Measurements from ENCODE around the gene DCHS1. TPM values are rescaled to one million over a fixed set of nuclear protein-coding genes. Genes with fewer than 3 reads are reported as not detected.
A peak's percentile ranks its signal among the peaks of the same experiment; 100 is the strongest.

DCHS1 gene
- total RNA-seq, 1 experiment from 2014 or later, result 0.19 TPM

DNA sequence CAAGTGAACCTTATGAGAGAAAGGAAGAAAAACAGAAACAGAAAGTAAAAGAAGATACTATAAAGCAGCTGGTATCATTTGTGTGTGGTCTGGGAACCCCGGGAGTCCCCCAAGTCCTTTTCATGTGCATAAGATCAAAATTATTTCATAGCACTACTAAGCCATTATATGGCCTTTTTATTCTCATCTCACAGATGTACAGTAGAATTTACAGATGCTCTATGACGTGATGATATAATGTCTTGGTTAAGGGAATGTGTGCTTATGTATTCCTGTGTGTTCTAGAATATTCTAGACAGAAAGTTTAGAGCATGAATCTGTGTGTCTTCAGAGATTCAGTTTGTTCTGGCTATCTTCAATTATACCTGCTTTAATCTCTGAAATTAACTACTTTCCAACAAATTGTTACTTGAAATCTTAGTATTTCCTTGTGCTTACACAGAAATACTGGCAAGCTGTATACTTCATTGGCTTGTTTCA, 27.8 kb downstream of the DCHS1 start:
- no peak for DNase-seq (ENCODE audit: low spot score)

DNA sequence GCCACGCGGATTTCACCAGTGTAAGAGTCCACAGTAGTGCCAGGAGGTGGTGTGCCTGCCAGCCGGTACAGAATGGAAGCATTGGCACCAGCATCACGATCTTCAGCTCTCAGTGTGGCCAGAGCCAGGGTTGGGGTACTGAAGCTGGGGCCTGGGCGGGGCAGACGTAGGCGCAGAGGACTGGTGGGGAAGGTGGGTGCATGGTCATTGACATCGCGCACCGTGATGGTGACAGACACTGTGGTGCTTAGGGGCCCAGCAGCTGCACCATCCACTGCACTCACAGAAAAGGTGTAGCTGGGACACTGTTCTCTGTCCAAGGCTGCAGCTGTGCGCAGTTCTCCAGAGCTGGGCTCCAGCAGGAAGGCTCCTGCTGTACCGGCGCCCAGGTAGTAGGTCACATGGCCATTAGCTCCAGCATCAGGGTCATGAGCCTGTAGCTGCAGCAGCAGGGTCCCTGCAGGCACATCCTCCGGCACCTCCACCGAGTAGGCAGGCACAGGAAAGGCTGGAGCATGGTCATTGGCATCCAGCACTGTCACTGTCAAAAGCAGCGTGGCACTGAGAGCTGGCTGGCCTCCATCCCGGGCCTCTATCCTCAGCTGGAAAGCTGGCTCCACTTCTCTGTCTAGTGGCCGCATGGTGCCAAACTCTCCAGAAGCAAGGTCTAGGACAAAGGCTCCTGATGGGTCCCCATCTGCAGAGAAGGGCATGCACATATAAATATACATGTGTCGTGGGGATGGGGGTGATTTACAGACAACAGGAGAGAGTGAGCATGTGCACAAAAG, 28.4 kb downstream of the DCHS1 start:
- no peak for DNase-seq (ENCODE audit: low spot score)

DNA sequence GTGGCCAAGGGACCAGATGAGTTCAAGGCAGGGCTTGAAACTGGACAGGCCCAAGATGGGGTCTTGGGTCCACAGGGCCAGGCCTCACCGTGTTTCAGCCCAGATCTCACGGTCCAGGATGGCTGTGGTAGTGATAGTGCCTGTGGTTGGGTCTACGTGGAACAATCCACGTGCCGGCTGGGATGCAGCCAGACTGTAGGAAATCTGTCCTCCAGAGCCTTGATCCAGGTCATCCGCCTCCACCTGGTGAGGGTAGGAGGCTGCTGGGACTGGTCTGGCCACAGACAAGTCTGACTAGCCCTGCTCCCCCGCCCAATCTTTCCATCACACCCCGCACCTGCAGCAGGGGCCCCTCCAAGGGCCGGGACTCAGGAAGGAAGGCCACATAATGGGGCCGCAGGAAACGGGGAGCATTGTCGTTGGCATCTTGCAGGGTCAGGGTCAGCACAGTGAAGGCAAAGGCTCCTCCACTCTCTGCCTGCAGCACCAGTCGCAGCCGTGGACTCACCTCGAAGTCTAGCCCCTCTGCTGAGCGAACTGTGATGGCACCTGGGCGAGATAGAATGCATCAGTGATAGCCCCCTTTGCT, 29.7 kb downstream of the DCHS1 start:
- DNase-seq (ENCODE audit: low spot score), result no peak

DNA sequence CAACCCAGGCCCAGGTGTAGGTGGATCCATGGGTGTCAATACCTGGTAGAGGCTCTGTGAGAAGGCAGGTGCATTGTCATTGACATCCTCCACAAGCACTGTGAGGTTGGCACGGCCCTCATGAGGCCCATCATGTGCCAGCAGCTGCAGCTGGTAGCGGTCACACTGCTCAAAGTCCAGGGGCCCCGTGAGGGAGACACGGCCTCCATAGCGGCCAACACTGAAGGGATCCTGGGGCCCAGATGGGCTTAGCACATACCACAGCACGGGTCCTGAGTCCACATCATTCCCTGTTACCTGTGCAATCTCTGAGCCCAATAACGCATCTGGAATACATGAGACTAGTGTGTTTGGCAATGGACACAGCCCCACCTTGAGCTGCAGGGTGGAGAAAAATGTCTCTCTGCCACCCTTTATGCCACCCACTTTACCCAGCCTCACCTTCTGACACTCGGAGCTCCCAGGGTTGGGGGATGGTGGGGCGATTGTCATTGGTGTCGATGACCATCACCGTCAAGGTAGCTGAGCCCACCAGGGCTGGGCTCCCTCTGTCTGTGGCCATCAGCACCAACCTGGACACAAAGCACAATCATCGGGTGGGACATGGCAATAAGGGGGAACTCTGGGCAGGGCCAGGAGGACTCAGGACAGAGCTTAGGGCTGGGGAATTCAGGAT, 30.3 kb downstream of the DCHS1 start:
- DNase-seq (ENCODE audit: low spot score), result no peak

DNA sequence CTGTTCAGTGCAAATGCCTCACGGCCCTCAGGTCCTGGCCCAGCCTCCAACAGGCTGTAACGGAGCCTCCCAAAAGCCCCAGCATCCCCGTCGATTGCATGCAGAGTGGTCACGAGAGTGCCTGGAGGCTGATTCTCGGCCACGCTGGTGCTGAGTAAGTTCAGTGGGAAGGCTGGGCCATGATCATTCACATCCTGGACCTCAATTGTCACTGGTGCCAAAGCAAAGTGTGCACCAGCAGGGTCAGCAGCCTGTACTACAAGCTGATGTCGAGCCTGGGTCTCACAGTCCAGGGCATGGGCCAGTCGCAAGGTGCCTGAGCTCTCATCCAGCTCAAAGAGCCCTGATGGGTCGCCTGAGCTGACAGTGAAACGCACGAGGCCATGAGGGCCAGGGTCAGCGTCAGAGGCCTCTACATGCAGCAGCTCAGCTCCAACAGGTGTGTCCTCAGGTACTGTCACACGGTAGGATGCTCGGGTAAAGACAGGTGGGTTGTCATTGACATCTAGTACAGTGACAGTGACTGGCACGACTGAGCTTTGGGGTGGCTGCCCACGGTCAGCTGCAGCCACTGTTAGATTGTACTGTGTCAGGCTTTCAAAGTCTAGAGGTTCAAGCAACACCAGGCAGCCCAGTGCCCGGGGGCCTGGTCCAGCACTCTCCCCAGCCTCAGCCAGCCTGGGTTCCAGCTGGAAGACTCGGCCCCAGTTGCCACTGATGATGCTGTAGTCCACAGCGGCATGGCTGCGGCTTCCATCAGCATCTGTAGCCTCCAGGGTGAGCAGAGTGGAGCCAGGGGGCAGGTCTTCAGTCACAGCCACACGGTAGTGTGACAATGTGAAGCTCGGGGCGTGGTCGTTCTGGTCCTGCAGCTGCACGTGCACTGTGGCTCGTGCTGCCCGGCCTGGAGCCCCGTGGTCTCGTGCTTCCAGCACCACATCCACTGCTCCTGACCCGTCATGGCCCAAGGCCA, 31.9 kb downstream of the DCHS1 start:
- DNase-seq (ENCODE audit: low spot score), result no peak

DNA sequence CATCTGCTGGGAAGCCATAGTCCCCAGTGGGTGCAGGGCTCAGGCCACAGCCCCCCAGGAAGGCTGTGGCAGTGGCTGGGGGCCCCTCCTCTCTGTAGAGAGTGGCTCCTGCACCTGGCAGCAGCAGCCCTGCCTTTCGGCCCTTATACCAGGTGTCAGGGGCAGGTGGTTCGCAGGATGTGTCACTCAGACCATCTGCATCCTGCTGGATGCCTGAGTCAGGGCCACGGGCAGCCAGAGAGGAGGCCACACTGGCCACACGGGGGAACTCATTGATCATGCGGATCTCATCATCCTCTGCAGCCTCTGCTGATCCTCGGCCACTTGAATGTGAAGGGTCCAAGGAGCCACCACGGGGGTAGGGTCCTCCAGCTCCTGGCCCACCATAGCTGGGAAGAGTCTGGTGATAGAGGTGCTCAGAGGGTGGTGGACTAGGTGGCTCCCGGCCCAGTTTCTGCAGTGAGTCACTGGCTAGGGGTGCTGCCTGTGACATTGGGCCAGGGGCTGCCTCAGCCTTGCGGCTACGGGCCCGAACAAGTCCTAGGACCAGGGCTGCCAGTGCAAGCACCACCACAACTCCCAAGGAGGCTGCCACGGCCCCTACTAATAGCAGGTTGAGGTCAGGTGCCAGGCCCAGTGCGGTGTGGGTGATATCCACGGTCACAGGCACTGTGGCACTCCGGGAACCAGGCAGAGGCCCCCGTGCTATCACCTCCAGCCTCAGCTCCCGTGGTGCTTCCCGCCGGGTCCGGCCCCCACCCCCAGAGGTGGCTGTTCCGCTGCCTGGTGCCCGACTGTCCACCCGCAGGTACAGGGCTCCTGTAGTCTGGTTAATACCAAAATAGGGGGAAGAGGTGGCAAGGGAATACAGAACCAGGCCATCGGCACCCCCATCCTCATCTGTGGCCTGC, 33.1 kb downstream of the DCHS1 start:
- DNase-seq (ENCODE audit: low spot score), result no peak

DNA sequence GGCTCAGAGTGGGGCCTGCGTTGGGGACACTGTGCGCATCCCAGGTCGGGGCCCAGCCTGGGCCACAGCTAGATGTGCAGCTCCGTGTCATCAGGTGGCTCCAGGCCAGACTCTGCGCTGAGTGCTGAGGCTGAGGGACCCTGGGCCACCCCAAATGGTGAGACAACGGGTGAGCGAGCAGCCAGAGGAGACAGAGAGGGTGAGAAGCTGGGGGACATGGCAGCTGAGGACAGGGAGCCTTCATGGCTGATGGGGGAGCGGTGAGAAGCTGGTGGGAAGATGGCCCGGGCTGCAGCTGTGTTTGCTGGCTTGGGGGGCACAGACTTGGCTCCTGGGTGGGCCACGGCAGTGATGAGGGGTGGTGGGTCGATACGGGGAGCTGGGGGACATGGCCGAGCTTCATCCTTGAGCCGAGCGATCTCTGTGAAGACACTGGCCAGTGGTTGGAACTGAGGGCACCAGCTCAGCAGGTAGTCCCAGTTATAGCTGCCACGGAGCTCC, 33.8 kb downstream of the DCHS1 start:
- no peak for DNase-seq (ENCODE audit: low spot score)

DNA sequence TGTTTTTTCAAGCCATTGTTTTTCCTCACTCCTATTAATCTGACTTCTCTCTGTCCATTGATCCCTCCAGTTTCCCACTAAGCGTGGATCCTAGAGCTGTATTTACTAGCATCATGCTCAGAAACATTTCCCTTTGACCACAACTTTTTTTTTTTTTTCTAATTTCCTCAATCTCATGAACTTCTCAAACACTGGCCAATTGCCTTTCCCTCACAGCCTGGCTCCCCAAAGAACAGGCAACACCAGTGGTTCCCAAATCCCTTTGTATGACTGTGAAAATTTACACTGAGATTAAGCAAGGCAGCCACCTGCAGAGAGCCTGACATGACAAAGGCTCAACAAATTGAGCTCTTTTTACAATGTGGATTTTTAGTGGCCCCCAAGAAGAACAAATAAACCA, 35.0 kb downstream of the DCHS1 start:
- DNase-seq (ENCODE audit: low spot score), result no peak

DNA sequence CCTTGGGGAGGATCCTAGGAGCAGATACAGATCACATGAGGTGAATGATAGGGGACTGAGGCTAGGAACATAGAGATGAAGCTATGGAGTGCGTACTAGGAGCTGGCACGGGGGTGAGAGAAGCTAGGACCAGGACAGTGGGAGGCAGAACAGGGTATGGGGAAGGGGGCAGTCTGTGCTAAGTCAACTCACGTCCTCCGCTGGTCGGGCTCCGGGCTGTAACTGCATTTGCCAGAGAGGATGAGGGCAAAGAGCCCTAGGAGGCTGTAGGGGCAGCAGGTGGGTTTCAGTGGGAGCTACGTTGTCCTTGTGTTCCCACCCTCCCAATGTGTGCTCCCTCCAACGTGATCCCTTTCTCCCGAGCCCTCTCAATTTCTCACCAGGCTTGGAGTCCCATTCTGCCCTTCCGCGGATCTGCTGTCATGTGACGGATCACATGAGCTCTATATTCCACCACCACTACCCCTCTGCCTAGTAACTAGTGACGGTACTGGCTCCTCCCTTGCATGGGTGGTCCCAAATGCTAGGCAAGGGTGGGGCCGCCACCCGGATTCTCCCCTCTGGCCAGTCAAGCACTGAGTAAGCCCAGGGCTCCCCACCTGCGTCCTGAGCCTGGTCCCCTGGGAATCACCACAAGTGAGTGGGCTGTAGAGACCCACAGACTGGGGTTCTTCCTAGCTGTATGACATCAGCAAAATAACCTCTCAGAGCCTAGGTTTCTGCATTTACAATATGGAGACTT, 36.4 kb downstream of the DCHS1 start, which contains the start of gene TPP1:
TSS of gene TPP1 (minus strand) at position 419 of the 742 bp plus-strand sequence. CDS start at position 397, 22 bp downstream.
- DNase-seq (ENCODE audit: low spot score), result peak; percentile 94

DNA sequence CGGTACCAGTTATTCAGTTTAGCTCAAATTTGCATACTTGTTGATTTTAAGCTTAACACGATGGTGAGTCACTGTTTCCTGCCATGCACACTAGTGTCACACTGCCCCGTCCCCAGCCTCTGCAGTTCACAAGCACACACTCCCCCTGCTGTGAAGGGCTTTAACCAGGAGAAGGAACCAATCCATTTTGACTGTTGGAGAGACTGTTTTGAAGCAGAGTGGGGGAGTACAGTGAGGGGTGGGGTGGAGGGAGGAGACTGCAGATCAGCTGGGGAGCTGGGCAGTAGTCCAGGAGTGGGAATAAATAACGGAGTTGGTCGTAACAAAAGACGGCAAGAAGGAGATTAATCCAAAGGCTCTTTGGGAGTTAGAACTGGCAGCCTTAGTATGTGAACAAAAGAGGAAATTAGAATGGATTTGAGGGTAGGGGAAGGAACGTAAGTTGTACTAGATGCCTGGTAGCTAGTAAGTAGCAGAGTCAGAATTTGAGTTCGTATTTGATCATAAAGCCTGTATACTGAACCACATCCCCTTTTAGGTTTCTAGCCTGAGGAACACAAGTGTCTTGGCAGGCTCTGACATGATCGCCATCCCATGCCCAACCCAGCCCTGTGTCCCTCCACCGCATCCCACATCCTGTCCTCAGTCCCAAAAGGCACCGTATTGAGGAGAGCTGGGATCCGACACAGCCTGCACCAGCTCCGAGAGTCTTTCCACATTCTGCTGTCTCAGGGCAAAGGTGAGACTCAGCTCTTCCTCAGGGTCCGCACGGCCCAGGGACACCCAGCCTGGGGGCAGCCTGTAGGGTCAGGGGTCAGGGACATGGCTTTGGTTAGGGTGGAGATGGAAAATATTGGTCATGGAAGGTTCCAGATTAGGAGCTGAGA, 37.2 kb downstream of the DCHS1 start:
- peak; percentile 79 for DNase-seq (ENCODE audit: low spot score)

DNA sequence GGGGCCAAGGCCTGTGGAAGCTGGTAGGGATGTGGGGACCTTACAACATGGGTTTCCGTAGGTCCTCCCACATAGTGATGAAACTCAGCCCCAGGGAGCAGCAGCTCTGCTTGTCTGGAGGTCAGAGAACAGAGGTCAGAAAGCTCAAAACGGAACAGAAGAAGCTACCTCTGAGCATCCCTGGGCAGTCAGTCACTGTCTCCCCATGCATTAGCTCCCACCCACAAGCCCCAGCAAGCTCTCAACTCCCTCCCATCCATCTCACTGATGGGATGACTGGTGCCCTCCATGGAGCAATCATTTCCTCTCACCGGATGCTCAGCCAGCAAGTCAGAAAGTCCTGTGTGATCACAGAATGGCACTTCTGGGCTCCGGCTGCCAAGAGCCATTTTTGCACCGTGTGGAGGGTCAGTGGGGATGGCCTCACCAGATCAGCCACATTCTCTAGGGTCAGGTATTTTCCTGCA, 38.3 kb downstream of the DCHS1 start:
- DNase-seq (ENCODE audit: low spot score), result no peak

DNA sequence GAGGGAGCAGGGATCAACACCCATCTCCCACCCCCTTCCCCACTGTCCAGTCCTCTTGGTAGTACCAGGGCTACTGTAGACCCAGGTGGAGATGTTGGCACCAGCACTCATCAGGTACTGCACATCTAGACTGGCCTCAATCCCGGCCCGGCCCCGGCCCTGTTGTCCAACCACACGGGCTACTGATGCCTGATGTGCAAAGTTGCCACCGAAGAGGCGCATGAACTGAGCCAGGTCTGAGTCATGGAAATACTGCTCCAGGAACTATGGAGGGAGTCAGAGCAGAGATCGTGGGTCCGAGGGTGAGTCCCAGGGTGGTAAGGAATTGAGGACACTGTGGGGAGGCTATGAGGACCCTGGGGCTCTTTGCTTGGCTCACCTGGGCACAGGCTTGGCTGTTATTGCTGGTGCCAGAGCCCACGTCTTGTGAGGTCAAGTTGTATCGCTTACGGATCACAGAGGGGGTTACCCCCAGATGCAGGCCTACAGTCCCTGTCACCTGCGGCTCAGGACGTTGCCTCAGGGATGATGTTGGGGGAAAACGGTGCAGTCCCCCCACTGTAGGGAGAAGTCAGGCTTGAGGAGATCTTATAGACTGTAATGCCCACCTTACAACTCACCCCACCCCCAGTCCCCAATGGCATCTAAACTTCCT, 38.9 kb downstream of the DCHS1 start:
- DNase-seq (ENCODE audit: low spot score), result no peak

DNA sequence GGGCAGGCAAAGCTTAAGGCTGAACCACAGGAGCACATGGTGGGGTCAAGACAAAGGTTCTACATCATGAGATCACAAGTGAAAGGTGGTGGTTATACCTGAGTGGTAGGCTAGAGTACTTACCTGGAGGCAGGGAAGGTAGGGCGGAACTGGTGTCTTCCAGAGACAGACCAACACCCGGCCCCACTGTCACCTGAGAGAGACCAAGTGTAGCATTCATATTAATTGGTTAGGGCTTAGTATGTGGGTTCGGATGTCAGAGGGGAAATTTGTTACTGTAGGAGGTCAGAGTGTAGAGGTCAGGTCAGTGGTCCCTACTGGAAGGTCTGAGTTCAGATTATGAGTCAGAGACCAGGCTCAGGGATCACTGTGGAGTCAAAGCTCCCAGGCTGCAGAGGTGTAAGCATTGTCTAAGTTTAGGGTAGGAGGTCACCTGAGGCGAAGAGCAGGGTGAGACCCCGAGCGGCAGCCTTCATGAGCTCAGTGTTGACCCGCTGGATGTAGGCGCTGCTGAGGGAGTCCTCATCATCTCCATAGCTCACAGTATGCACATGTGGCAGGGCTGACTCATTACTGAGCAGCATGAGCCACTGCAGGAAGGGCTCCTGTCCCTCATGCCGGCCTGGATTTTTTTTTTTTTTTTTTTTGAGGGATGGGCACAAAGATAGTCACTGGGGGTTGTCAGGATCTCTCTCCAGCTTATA, 39.6 kb downstream of the DCHS1 start:
- no peak for DNase-seq (ENCODE audit: low spot score)

DNA sequence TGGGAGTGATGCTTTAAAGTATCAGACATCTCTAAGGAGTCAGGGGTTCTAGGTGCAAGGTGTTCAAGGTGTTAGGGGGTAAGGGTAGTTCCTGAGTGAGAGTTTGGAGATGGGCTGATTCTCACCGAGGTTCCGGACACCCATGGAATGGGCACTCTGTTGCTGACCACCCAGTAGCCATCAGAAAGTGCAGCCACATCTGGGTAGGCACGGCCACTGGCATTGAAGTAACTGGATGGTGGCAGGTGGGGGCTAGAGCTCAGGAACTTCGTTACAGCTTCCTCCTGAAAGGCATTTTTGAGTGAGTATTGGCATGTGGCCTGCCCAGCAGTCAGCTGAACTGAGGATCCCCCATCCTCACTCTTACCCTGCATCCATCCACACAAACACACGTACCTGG, 40.6 kb downstream of the DCHS1 start:
- DNase-seq (ENCODE audit: low spot score), result no peak

DNA sequence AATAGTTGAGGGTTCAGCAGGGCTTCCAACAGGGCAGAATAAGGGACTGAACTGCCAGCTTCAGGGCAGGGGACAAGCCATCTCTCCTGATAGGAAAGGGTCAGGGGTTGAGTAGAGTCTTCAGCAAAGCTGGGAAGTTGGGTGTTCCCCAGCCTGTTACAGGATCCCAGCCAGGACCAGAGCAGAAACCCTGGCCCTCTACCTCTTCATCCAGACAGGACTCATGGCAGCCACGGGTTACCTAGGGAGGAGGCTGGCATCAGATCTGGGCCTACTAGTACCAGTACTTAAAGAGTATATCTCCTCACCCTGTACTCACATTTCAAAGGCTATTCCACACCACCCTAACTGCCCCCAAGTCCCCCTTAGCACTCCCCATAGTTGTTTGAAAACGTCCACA, 41.2 kb downstream of the DCHS1 start:
- no peak for DNase-seq (ENCODE audit: low spot score)

DNA sequence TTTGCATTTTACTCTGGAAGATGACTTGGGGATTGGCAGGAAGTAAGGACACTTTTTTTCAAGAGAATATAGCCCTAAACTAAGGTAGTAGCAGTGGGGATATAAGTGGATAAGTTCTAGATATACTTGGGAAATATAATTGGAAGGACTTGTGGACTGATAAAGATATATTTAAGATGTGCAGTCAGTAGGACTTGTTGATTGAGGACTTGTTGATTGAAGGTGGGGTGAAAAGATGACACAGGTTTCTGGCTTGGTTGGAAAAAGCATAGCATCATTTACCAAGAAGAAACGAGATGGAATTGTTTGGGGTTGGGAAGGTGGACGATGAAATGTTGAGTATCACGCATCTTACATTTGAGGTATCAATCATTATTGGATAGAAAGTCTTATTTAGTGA, 42.1 kb downstream of the DCHS1 start:
- DNase-seq (ENCODE audit: low spot score), result no peak

Measured in H4 (cell line).